B cell (primary cell): ENCODE measurements around the gene LRRC49. TPM values are rescaled to one million over a fixed set of nuclear protein-coding genes. Genes with fewer than 3 reads are reported as not detected.
"Not testable (repeated sequence)": the region's sequence is repeated elsewhere in the genome, so short reads cannot be mapped to it uniquely, and the experiment has no call there.

Experiments
- ATAC-seq: fragments of 200-7000 bp; cut with Tn5 transposase; one replicate; pipeline ENCODE4 v1.10.0; 2021; ENCODE audit warnings: low read depth, mild to moderate bottlenecking, moderate number of reproducible peaks, moderate library complexity
- CTCF ChIA-PET: fragments of 350-600 bp; sonication (Branson Sonifier 250); formaldehyde crosslinking; loops from one replicate; lab custom pipeline; 2021; ENCODE audit warnings: antibody characterized with exemption, inconsistent platforms; lab: Charles Lee
- POLR2A ChIA-PET: fragments of 350-600 bp; sonication (Branson Sonifier 250); formaldehyde crosslinking; loops from one replicate; lab custom pipeline; 2021; ENCODE audit warnings: antibody characterized with exemption; lab: Charles Lee
- DNase-seq: peaks from one replicate; pipeline ENCODE4 v3.0.0; 2013
- H2AFZ ChIP-seq: 2 replicates; pipeline ENCODE4 v1.6.1; 2012; ENCODE audit warnings: mild to moderate bottlenecking, low read depth, low read length; ENCODE audit not compliant: insufficient read depth, poor library complexity, severe bottlenecking
- H3K27ac ChIP-seq, 2 donors: 1 replicate in 1 of 2; 2 replicates in 1 of 2; pipeline ENCODE4 v1.5.1; 2012 to 2013; ENCODE audit warnings: low read length in 2 of 2, mild to moderate bottlenecking in 2 of 2, moderate library complexity in 1 of 2
- H3K27me3 ChIP-seq, 4 experiments: fragments of 200-600 bp in 1 of 4; sonication (generic) in 1 of 4; replicated peaks in 1 of 4; 1 replicate in 2 of 4; 2 replicates in 2 of 4; pipeline versions ENCODE4 v1.6.1 to v1.7.0; 2013 to 2016; ENCODE audit warnings: low read length in 3 of 4, mild to moderate bottlenecking in 2 of 4, mixed read lengths in 1 of 4, moderate library complexity in 1 of 4; ENCODE audit not compliant: insufficient read depth in 4 of 4, control insufficient read depth in 3 of 4; ENCODE audit errors: control extremely low read depth in 1 of 4
- H3K36me3 ChIP-seq, 2 experiments: replicated peaks in 1 of 2; 1 replicate in 1 of 2; 2 replicates in 1 of 2; pipeline versions ENCODE4 v1.6.1 to v1.7.1; 2013; ENCODE audit warnings: low read length in 1 of 2; ENCODE audit not compliant: insufficient read depth in 2 of 2, control insufficient read depth in 1 of 2; ENCODE audit errors: control extremely low read depth in 1 of 2, extremely low read depth in 1 of 2
- H3K4me1 ChIP-seq, 2 donors: fragments of 200-600 bp in 1 of 2; sonication (generic) in 1 of 2; 1 replicate in 1 of 2; 2 replicates in 1 of 2; pipeline versions ENCODE4 v1.5.1 to v1.6.1; 2013 to 2017; ENCODE audit warnings: low read length in 2 of 2; ENCODE audit not compliant: control insufficient read depth in 2 of 2, insufficient read depth in 2 of 2
- H3K4me2 ChIP-seq: replicated peaks from 2 replicates; pipeline ENCODE3; 2012; ENCODE audit warnings: mild to moderate bottlenecking, low read depth, low read length; ENCODE audit not compliant: poor library complexity, severe bottlenecking
- H3K4me3 ChIP-seq, 5 experiments: fragments of 200-600 bp in 1 of 5; sonication (generic) in 1 of 5; 1 replicate in 3 of 5; 2 replicates in 2 of 5; pipeline versions ENCODE4 v1.5.1 to v1.7.0; 2011 to 2016; ENCODE audit warnings: low read length in 4 of 5, mild to moderate bottlenecking in 4 of 5, low read depth in 2 of 5, control low read depth in 1 of 5, moderate library complexity in 1 of 5; ENCODE audit not compliant: insufficient read depth in 1 of 5; ENCODE audit errors: control extremely low read depth in 1 of 5, extremely low read depth in 1 of 5
- H3K79me2 ChIP-seq: fragments of 200-600 bp; sonication (generic); one replicate; pipeline ENCODE4 v1.6.0; 2016; ENCODE audit warnings: low read length; ENCODE audit not compliant: control insufficient read depth, insufficient read depth
- H3K9ac ChIP-seq: fragments of 200-600 bp; sonication (generic); 2 replicates; pipeline ENCODE4 v1.6.1; 2017; ENCODE audit warnings: mild to moderate bottlenecking, low read length, moderate library complexity
- H3K9me3 ChIP-seq, 3 donors: one replicate each; pipeline versions ENCODE4 v1.6.1 to v1.7.1; 2013; ENCODE audit warnings: low read length in 2 of 3; ENCODE audit not compliant: control insufficient read depth in 2 of 3, insufficient read depth in 1 of 3; ENCODE audit errors: control extremely low read depth in 1 of 3
- H4K20me1 ChIP-seq: 2 replicates; pipeline ENCODE4 v1.6.0; 2012; ENCODE audit warnings: mild to moderate bottlenecking, low read length; ENCODE audit not compliant: insufficient read depth, control insufficient read depth, poor library complexity, severe bottlenecking
- H3K27ac Mint-ChIP-seq: one replicate; pipeline ENCODE4 v1.8.0; 2021; ENCODE audit warnings: mixed read lengths
- H3K27me3 Mint-ChIP-seq: one replicate; pipeline ENCODE4 v1.8.0; 2021; ENCODE audit warnings: mixed read lengths
- H3K4me1 Mint-ChIP-seq: one replicate; pipeline ENCODE4 v1.8.0; 2021; ENCODE audit warnings: mixed read lengths
- H3K4me3 Mint-ChIP-seq: one replicate; pipeline ENCODE4 v1.8.0; 2021; ENCODE audit warnings: mixed read lengths
- H3K9me3 Mint-ChIP-seq: one replicate; pipeline ENCODE4 v1.8.0; 2022; ENCODE audit warnings: mixed read lengths; ENCODE audit not compliant: insufficient read depth
- EZH2 ChIP-seq: IDR thresholded peaks from 2 replicates; pipeline ENCODE4 v1.6.1; 2012; ENCODE audit warnings: borderline replicate concordance, low read depth, mild to moderate bottlenecking, moderate library complexity, low read length; ENCODE audit not compliant: insufficient read depth, poor library complexity, severe bottlenecking
- WGBS: methylation state at CpG from one replicate; pipeline ENCODE4 v1.1.5; 2013; ENCODE audit warnings: missing lambda C conversion rate; ENCODE audit not compliant: insufficient coverage; 5-methylcytosine and 5-hydroxymethylcytosine counted together
- intact Hi-C: fragments of 100-400 bp; cut with micrococcal nuclease; formaldehyde crosslinking; loops from one replicate; pipeline ENCODE4 v1.10.0; 2022
- polyA plus RNA-seq: library from polyadenylated mRNA; depleted of rRNA; stranded (reverse); fragments of >200 nt; gene quantifications from 2 replicates; pipeline ENCODE4 v1.2.3, GENCODE V29; 2012
- total RNA-seq, 2 donors: library from RNA; stranded (reverse); fragments of 120-200 nt in 1 of 2; gene quantifications; 1 replicate in 1 of 2; 2 replicates in 1 of 2; pipeline versions ENCODE4 v1.2.3 to v1.2.4, GENCODE V29; 2013 to 2022

Gene LRRC49
- total and polyA plus RNA-seq, 2 donors (not counting 1 experiment from before 2014, with no cell fraction given): 0.22 to 1.4 TPM

DNA sequence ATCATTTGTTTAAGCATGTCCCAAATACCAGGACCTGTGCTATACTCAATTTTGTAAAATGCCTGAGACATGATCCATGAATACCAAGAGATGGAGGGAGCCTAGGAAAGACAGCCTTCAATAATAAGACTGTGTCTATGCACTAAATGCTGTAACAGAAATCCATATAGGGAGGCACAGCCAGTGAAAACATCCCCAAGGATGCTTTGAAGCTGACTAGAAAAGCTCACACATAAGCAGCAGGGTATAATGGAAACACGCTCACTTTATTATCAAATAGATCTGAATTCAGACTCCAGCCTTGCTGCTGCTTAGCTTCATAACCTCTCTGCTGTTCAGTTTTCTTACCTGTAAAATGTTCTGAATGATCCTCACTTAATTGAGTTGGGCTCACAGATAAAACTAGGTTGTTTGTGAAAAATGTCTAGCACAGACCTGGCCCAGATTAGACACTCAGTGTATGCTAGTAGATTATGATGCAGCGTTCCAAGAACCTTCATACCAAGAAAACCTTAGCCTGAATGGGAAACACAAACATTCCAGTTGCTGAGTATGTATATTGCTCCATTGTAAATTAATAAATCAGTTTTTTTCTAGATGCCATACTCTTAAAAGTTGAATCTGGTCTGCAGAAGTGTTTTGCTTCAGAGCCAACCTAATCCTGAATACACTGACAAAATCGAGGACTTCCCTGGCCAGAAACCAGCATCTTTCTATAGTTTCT, 34.9 kb upstream of the LRRC49 start:
- no peak overlapping the region for H3K9ac ChIP-seq
- no peaks in the 10 kb centered on the region for H3K9me3 ChIP-seq
- no peak overlapping the region for H3K4me3 ChIP-seq
- no peak for DNase-seq
- no peak overlapping the region for H3K27ac ChIP-seq
- Mint-ChIP-seq H3K4me3 (no peak overlapping the region), H3K27ac (no peak overlapping the region), H3K27me3 (peaks cover 39% of the 10 kb centered on the region), H3K4me1 (peaks cover 11% of the 10 kb centered on the region), H3K9me3 (no peaks in the 10 kb centered on the region)
- intact Hi-C loops: no loop called here
- H3K27me3 ChIP-seq: peaks cover 0 to 13% (median 6%) of the 10 kb centered on the region in 4 experiments
- POLR2A ChIA-PET: no interaction called here
- TF ChIP-seq EZH2: no peak
- no peaks in the 10 kb centered on the region for H4K20me1 ChIP-seq
- no peak overlapping the region for H3K4me2 ChIP-seq
- no peak for ATAC-seq
- H3K79me2 ChIP-seq: no peaks in the 10 kb centered on the region
- peaks cover 0 to 9% of the 10 kb centered on the region in 2 donors for H3K4me1 ChIP-seq
- CTCF ChIA-PET: no interaction called here
- no peaks in the 10 kb centered on the region for H3K36me3 ChIP-seq
- no peak overlapping the region for H2AFZ ChIP-seq
- 63% methylated on average over 1 of the region's 3 CpGs for WGBS

DNA sequence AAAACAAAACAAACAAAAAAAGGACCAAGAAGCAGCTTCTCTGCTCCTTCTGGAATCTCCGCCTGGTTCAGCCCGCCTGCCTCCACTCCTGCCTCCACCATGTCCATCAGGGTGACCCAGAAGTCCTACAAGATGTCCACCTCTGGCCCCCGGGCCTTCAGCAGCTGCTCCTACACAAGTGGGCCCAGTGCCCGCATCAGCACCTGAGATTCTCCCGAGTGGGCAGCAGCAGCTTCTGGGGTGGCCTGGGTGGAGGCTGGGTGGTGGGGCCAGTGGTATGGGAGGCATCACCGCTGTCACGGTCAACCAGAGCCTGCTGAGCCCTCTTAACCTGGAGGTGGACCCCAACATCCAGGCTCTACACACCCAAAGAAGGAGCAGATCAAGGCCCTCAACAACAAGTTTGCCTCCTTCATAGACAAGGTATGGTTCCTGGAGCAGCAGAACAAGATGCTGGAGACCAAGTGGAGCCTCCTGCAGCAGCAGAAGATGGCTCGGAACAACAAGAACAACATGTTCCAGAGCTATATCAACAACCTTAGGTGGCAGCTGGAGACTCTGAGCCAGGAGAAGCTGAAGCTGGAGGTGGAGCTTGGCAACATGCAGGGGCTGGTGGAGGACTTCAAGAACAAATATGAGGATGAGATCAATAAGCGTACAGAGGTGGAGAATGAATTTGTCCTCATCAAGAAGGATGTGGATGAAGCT, 33.9 kb upstream of the LRRC49 start:
- H4K20me1 ChIP-seq, POLR2A ChIA-PET, H3K79me2 ChIP-seq, H3K4me1 Mint-ChIP-seq, ATAC-seq, H3K4me3 Mint-ChIP-seq, H3K27ac Mint-ChIP-seq, H3K27ac ChIP-seq, H3K27me3 ChIP-seq, H3K9ac ChIP-seq, CTCF ChIA-PET, H3K4me1 ChIP-seq, H3K9me3 ChIP-seq, H2AFZ ChIP-seq, DNase-seq, H3K4me3 ChIP-seq, H3K4me2 ChIP-seq, H3K9me3 Mint-ChIP-seq, intact Hi-C loops, H3K36me3 ChIP-seq: not testable (repeated sequence)
- peaks cover 33% of the 10 kb centered on the region for H3K27me3 Mint-ChIP-seq
- 82% methylated on average over 5 of the region's 9 CpGs for WGBS
